GM12878 (cell line): ENCODE measurements around the gene USH1C. TPM values are rescaled to one million over a fixed set of nuclear protein-coding genes. Genes with fewer than 3 reads are reported as not detected.

Source experiments
- ATAC-seq: fragments of 200-7000 bp; cut with Tn5 transposase; 3 replicates; pipeline ENCODE4 v1.9.1; 2020; ENCODE audit warnings: mild to moderate bottlenecking, moderate library complexity
- BruUV-seq: library from RNA; stranded (reverse); fragments of 400-500 nt; replicated peaks from 2 replicates; lab custom pipeline; 2021; lab: Mats Ljungman, UMichigan
- CTCF ChIA-PET: fragments of 300-600 bp; sonication (Branson Sonifier 250); formaldehyde crosslinking; extraction: SDS; loops from one replicate; lab custom pipeline; 2021; ENCODE audit warnings: inconsistent platforms; lab: Yijun Ruan, JAX
- POLR2A ChIA-PET: fragments of 350-600 bp; formaldehyde crosslinking; extraction: SDS; loops from one replicate; lab custom pipeline; 2021; ENCODE audit warnings: inconsistent platforms; lab: Charles Lee
- RAD21 ChIA-PET: fragments of 300-600 bp; sonication (Branson Sonifier 250); formaldehyde crosslinking; loops from one replicate; lab custom pipeline; 2023; ENCODE audit warnings: antibody characterized with exemption; ENCODE audit not compliant: unreplicated experiment; lab: Charles Lee
- SMC1A ChIA-PET: fragments of 300-600 bp; sonication (Branson Sonifier 250); formaldehyde crosslinking; loops from one replicate; lab custom pipeline; 2023; ENCODE audit not compliant: unreplicated experiment, uncharacterized antibody; lab: Charles Lee
- DNase-seq: peaks from one replicate; pipeline ENCODE4 v3.0.0-alpha.2; 2011; ENCODE audit warnings: low read depth, low spot score
- FAIRE-seq: peaks from 3 replicates; lab custom pipeline; 2011; peaks lifted over from hg19 to GRCh38; lab: Jason Lieb, UNC
- H2AFZ ChIP-seq: 2 replicates; pipeline ENCODE4 v1.6.0; 2011; ENCODE audit warnings: low read depth, low read length, control low read depth; ENCODE audit not compliant: control insufficient read depth
- H3K27ac ChIP-seq: 2 replicates; pipeline ENCODE4 v1.5.1; 2011; ENCODE audit warnings: control low read depth; ENCODE audit not compliant: control insufficient read depth, insufficient read depth
- H3K27me3 ChIP-seq, 2 experiments: replicated peaks in 1 of 2; 2 replicates each; pipeline versions ENCODE4 v1.6.0 to v1.6.1; 2011; ENCODE audit warnings: low read length in 1 of 2; ENCODE audit not compliant: control insufficient read depth in 2 of 2, insufficient read depth in 2 of 2
- H3K36me3 ChIP-seq, 2 experiments: 2 replicates each; pipeline ENCODE4 v1.5.1; 2011; ENCODE audit warnings: low read length in 1 of 2; ENCODE audit not compliant: control insufficient read depth in 2 of 2, insufficient read depth in 2 of 2
- H3K4me1 ChIP-seq: 2 replicates; pipeline ENCODE4 v1.6.1; 2011; ENCODE audit warnings: mild to moderate bottlenecking, low read length, moderate library complexity, mixed read lengths; ENCODE audit not compliant: control insufficient read depth, insufficient read depth
- H3K4me2 ChIP-seq: 2 replicates; pipeline ENCODE4 v1.6.0; 2011; ENCODE audit warnings: control low read depth; ENCODE audit not compliant: control insufficient read depth, insufficient read depth
- H3K4me3 ChIP-seq: fragments of 200-600 bp; sonication (generic); 2 replicates; pipeline ENCODE4 v1.5.1; 2016
- H3K79me2 ChIP-seq: 2 replicates; pipeline ENCODE4 v1.6.0; 2011; ENCODE audit warnings: low read length; ENCODE audit not compliant: control insufficient read depth, insufficient read depth
- H3K9ac ChIP-seq: 2 replicates; pipeline ENCODE4 v1.8.0; 2011; ENCODE audit warnings: low read length, control low read depth, mixed read lengths; ENCODE audit not compliant: control insufficient read depth, insufficient read depth
- H3K9me3 ChIP-seq: replicated peaks from 3 replicates; pipeline ENCODE4 v1.5.1; 2011; ENCODE audit warnings: mild to moderate bottlenecking, low read length; ENCODE audit not compliant: control insufficient read depth, insufficient read depth
- H4K20me1 ChIP-seq: 2 replicates; pipeline ENCODE4 v1.6.0; 2011; ENCODE audit not compliant: control insufficient read depth, insufficient read depth
- BACH1 ChIP-seq: fragments of 450-650 bp; IDR thresholded peaks from 2 replicates; pipeline ENCODE4 v1.6.1; 2017; ENCODE audit warnings: mild to moderate bottlenecking, borderline replicate concordance
- BMI1 ChIP-seq: fragments of 450-650 bp; IDR thresholded peaks from 2 replicates; pipeline ENCODE4 v1.6.1; 2016; ENCODE audit warnings: mild to moderate bottlenecking, moderate library complexity, borderline replicate concordance
- CEBPB ChIP-seq, 2 experiments: fragments of 150-350 bp in 1 of 2; IDR thresholded peaks; 2 replicates each; pipeline ENCODE4 v1.6.1; 2012 to 2014; ENCODE audit warnings: low read depth in 2 of 2, low read length in 2 of 2, borderline replicate concordance in 1 of 2, inconsistent platforms in 1 of 2
- KLF5 ChIP-seq: fragments of 450-650 bp; IDR thresholded peaks from 2 replicates; pipeline ENCODE4 v1.6.1; 2014; ENCODE audit warnings: mild to moderate bottlenecking; ENCODE audit not compliant: partially characterized antibody
- MAX ChIP-seq: IDR thresholded peaks from 2 replicates; pipeline ENCODE4 v1.6.1; 2012; ENCODE audit warnings: low read depth, low read length, improper control_type of control experiment
- NFIC ChIP-seq: IDR thresholded peaks from 2 replicates; pipeline ENCODE4 v1.6.1; 2012; ENCODE audit warnings: low read depth, mild to moderate bottlenecking, inconsistent platforms, low read length, moderate library complexity
- NFXL1 ChIP-seq: fragments of 450-650 bp; IDR thresholded peaks from 2 replicates; pipeline ENCODE4 v1.6.1; 2017; ENCODE audit warnings: antibody characterized with exemption, mild to moderate bottlenecking, borderline replicate concordance
- NR2C2 ChIP-seq: IDR thresholded peaks from 2 replicates; pipeline ENCODE4 v1.6.1; 2011; ENCODE audit warnings: borderline replicate concordance, low read depth; ENCODE audit not compliant: control insufficient read depth, insufficient read length
- NRF1 ChIP-seq: conservative IDR thresholded peaks from 2 replicates; pipeline ENCODE4 v1.6.1; 2011; ENCODE audit warnings: mild to moderate bottlenecking, low read depth, low read length, improper control_type of control experiment
- RCOR1 ChIP-seq: conservative IDR thresholded peaks from 2 replicates; pipeline ENCODE4 v1.6.1; 2012; ENCODE audit warnings: low read depth, low read length, improper control_type of control experiment
- RUNX3 ChIP-seq: IDR thresholded peaks from 2 replicates; pipeline ENCODE4 v1.6.1; 2012; ENCODE audit warnings: low read length, inconsistent platforms
- SKIL ChIP-seq: fragments of 450-650 bp; IDR thresholded peaks from 2 replicates; pipeline ENCODE4 v1.6.1; 2017; ENCODE audit warnings: mild to moderate bottlenecking, low read depth, inconsistent platforms; ENCODE audit not compliant: poor library complexity, severe bottlenecking
- SMAD1 ChIP-seq: fragments of 450-650 bp; IDR thresholded peaks from 2 replicates; pipeline ENCODE4 v1.6.1; 2018; ENCODE audit warnings: mild to moderate bottlenecking, low read depth; ENCODE audit not compliant: partially characterized antibody
- SREBF2 ChIP-seq: IDR thresholded peaks from 2 replicates; pipeline ENCODE4 v1.6.1; 2012; ENCODE audit warnings: mild to moderate bottlenecking, low read length
- SRF ChIP-seq, 2 experiments: IDR thresholded peaks; 2 replicates each; pipeline ENCODE4 v1.6.1; 2011; ENCODE audit warnings: low read depth in 2 of 2, low read length in 2 of 2, mild to moderate bottlenecking in 1 of 2, moderate library complexity in 1 of 2
- SUZ12 ChIP-seq: fragments of 200-600 bp; sonication (generic); IDR thresholded peaks from one replicate; pipeline ENCODE4 v1.6.1; 2018; ENCODE audit warnings: antibody characterized with exemption, mild to moderate bottlenecking; ENCODE audit not compliant: unreplicated experiment
- WGBS: methylation state at CpG from one replicate; pipeline ENCODE4 v1.1.6; 2016; ENCODE audit warnings: low lambda C conversion rate; ENCODE audit not compliant: insufficient replicate concordance, insufficient coverage; ENCODE audit errors: missing lambda C conversion rate; 5-methylcytosine and 5-hydroxymethylcytosine counted together
- in situ Hi-C: fragments of 300-500 bp; cut with MboI; formaldehyde crosslinking; loops from 9 replicates; pipeline ENCODE4 v1.14.3; 2018; ENCODE audit warnings: mixed read lengths
- intact Hi-C: fragments of 100-400 bp; cut with micrococcal nuclease; formaldehyde crosslinking; loops from one replicate; pipeline ENCODE4 v1.14.2; 2022; ENCODE audit not compliant: unreplicated experiment
- polyA plus RNA-seq, 11 experiments: library from polyadenylated mRNA; depleted of rRNA in 4 of 11; unstranded in 6 of 11; stranded (reverse) in 5 of 11; fragments of >200 nt; fragmentation: Nextera tagmentation in 4 of 11; fragmentation: Illumina TruSeq in 1 of 11; extraction: Ambion mirVana in 4 of 11; extraction: Trizol in 1 of 11; gene quantifications; 1 replicate in 1 of 11; 2 replicates in 10 of 11; pipeline versions ENCODE4 v1.2.1 to v1.2.3, GENCODE V29; 2011 to 2016; ENCODE audit warnings: inconsistent platforms in 2 of 11, missing spikeins in 2 of 11, low read depth in 1 of 11
- total RNA-seq, 4 experiments: library from RNA; depleted of rRNA in 3 of 4; stranded (reverse); fragments of >200 nt in 3 of 4; fragmentation: Illumina TruSeq in 1 of 4; extraction: Trizol in 1 of 4; gene quantifications; 2 replicates each; pipeline versions ENCODE4 v1.2.1 to v1.2.3, GENCODE V29; 2013 to 2021
- TF ChIP-seq, protein P1 (sequence below): fragments of 450-650 bp; formaldehyde crosslinking; IDR thresholded peaks from 2 replicates; pipeline ENCODE4 v1.4.0; 2022; ENCODE audit warnings: mild to moderate bottlenecking, moderate library complexity

USH1C gene
- total and polyA plus RNA-seq, 10 of the 15 experiments (the other 5 are each of a cell fraction or from before 2014, with no cell fraction given) = not detected

DNA sequence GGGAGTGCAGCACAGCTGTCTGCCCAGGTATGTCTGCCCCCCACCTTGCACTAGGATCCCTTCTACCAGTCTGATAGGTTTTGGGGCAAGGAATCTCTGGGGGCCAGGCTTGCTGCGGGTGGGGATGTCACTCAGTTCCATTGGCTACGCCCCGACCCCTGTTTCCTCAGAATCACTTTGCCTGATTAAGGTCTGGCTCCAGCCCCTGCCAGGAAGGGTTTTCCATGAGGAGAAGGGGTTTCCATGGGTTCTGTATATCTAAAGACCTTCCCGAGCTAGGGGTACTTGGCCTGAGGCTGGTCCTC lies 16.8 kb upstream of the USH1C start:
- Histone ChIP-seq H2AFZ (no peak overlapping the region), H3K4me1 (no peaks in the 10 kb centered on the region), H3K9me3 (no peaks in the 10 kb centered on the region), H3K79me2 (no peaks in the 10 kb centered on the region), H3K27me3 (peaks cover 0 to 1% of the 10 kb centered on the region in 2 experiments; a peak in 1 of 4 replicates), H3K36me3 (no peaks in the 10 kb centered on the region), H3K27ac (no peak overlapping the region), H4K20me1 (no peaks in the 10 kb centered on the region), H3K4me3 (no peak overlapping the region), H3K4me2 (no peak overlapping the region), H3K9ac (no peak overlapping the region)
- ATAC-seq = no peak
- TF ChIP-seq NRF1 = no peak
- TF ChIP-seq NR2C2 = no peak
- no peak for TF ChIP-seq NFIC
- TF ChIP-seq CEBPB (IDR thresholded peaks at IDR 0.05; ENCODE audit: borderline replicate concordance in 1 of 2, low read depth in 2 of 2, low read length in 2 of 2) = no peak
- no peak for TF ChIP-seq KLF5
- TF ChIP-seq NFXL1 = no peak
- no peak for TF ChIP-seq RUNX3
- TF ChIP-seq SRF (IDR thresholded peaks at IDR 0.05; ENCODE audit: low read depth in 2 of 2, low read length in 2 of 2) = no peak
- TF ChIP-seq SMAD1 = no peak
- no peak for TF ChIP-seq SUZ12
- TF ChIP-seq SKIL = no peak
- no peak for TF ChIP-seq BACH1
- TF ChIP-seq, protein P1, sequence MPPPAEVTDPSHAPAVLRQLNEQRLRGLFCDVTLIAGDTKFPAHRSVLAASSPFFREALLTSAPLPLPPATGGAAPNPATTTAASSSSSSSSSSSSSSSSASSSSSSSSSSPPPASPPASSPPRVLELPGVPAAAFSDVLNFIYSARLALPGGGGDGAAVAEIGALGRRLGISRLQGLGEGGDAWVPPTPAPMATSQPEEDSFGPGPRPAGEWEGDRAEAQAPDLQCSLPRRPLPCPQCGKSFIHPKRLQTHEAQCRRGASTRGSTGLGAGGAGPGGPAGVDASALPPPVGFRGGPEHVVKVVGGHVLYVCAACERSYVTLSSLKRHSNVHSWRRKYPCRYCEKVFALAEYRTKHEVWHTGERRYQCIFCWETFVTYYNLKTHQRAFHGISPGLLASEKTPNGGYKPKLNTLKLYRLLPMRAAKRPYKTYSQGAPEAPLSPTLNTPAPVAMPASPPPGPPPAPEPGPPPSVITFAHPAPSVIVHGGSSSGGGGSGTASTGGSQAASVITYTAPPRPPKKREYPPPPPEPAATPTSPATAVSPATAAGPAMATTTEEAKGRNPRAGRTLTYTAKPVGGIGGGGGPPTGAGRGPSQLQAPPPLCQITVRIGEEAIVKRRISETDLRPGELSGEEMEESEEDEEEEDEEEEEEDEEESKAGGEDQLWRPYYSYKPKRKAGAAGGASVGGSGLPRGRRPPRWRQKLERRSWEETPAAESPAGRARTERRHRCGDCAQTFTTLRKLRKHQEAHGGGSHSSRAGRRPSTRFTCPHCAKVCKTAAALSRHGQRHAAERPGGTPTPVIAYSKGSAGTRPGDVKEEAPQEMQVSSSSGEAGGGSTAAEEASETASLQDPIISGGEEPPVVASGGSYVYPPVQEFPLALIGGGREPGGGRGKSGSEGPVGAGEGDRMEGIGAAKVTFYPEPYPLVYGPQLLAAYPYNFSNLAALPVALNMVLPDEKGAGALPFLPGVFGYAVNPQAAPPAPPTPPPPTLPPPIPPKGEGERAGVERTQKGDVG (CRISPR knock-in tag) = no peak
- no peak for TF ChIP-seq MAX
- TF ChIP-seq RCOR1 = no peak
- TF ChIP-seq SREBF2 = no peak
- no peak for TF ChIP-seq BMI1
- ChIA-PET SMC1A (no interaction called here), CTCF (no interaction called here), RAD21 (no interaction called here), POLR2A (no interaction called here)
- WGBS = 41% methylated on average over 4 of the region's 4 CpGs
- no TSS peak for BruUV-seq
- in situ Hi-C loops = no loop called here
- intact Hi-C loops = no loop called here
- no peak for DNase-seq
- FAIRE-seq = no peak
